Activated T-cell treated with anti-CD3 and anti-CD28 coated beads for 1 hour (primary cell): ENCODE results near the gene OR10H3.
"Not testable (repeated sequence)": the region's sequence is repeated elsewhere in the genome, so short reads cannot be mapped to it uniquely, and the experiment has no call there.

Source experiments
- DNase-seq: peaks from one replicate; pipeline ENCODE4 v3.0.0-alpha.2; 2020; ENCODE audit warnings: low read depth

Gene OR10H3

DNA sequence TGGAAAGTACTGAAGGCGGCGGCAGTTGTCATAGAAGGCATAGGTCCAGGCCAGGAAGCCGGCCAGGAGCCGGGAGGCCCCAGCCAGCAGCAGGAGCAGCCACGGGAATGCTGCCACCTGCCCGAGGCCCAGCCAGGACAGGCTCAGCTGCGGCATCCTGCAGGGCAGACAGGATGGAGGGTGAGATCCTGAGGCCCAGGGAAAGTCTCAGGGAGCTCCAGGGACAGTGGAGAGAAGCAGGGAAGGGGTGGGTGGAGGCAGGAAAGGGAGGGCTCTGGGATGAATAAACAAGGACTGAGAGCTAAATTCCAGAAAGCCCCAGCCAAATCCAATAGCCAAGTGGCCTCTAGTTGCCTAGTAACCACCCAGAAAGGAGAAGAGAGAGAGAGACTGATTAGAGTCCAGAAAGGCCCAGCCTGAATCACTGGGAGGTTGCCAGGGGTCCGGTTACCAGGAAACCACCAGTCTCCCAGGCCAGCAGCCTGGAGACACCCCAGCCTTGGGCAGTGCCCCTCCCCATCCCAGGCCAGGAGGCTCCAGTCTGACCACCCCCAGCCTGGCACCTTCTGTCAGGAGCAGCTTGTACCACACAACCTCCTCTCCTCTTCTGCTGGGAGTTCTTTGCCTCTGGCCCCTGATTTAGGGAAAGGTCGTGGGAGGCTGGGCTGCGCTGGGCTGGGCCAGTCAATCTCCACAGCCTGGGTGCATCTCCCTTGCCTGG is 42.1 kb downstream of the OR10H3 start:
- DNase-seq, result no peak

DNA sequence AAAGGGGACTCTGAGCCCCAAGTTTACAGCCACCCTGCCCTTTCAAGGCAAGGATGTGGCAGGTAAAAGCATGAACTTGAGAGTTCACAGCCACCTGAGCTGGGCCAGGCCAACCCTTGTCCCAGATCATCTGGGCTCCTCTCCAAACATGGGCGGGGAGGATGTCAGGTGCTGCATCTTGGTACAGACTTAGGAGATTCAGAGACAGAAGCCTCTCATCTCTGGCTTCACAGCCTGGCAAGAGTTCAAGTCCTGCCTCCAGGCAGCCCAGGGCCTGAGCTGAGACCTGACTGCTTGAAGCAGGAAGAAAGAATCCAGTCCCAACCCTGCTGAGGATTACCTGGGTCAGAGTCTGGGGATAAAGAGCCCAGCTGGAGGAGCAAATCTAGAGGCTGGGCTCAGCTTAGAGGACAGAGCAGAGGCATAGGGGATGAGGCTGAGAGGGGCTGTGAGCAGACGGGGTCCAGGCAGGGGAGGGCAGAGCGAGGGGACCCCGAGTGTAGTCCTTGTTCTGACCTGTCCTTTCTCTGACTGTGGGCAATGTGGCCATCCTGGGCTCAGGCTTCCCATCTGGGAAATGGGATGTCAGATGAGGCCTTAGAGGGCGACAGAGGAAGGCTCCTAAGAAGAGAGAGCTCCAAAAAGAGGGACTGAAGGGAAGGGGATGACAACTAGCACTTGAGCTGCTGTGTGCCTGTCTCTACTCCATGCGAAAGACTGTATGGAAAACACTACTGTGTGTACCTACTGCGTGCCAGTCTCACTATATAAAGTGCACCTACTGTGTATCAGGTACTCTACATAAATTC is 43.0 kb downstream of the OR10H3 start:
- no peak for DNase-seq

DNA sequence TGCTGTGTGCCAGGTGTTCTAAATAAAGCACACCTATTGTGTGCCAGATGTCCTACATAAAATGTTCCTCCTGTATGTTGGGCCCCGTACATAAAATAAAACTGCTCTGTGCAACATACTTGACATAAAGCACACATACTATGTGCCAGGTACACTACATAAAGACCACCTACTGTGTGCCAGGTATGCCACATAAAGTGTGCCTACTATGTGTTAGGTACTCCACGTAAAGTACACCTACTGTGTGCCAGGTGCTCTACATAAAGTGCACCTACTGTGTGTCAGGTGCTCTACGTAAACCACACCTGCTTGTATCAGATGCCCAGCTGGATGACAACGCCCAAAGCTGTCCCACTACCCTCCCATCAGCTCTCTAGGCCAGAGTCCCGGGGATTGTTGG is 43.9 kb downstream of the OR10H3 start:
- no peak for DNase-seq

DNA sequence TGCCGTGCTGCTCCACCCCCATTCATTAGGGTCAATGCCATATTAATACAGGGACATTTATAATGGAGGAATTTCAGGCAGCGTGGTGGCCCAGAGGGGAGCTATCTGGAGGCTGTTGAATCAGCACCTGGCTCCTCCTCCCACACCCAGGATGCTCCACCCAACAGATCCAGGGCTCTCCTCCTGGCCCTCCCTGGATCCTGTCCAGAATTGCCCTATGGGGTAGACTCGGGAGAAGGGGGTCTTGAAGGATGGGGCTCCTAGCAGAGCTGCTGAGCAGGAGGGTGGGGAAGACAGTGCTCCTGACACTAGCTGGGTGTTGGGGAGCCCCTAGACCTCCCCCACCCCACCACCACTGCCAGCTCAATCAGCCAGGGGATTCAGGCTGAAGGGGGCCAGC is 44.4 kb downstream of the OR10H3 start:
- DNase-seq, result no peak

DNA sequence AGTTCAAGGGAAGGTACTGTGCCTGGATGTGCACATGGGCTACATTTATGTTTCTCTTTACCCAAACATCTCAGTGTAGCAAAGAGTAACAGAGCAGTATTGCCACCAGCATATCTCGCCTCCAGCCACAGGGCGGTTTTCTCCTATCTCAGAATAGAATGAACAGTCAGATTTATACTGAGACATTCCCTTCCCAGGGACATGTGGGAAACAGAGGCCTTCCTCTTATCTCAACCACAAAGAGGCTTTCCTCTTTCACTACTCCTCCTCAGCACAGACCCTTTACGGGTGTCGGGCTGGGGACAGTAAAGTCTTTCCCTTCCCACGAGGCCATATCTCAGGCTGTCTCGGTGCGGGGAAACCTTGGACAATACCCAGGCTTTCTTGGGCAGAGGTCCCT is 45.1 kb downstream of the OR10H3 start:
- not testable (repeated sequence) for DNase-seq

DNA sequence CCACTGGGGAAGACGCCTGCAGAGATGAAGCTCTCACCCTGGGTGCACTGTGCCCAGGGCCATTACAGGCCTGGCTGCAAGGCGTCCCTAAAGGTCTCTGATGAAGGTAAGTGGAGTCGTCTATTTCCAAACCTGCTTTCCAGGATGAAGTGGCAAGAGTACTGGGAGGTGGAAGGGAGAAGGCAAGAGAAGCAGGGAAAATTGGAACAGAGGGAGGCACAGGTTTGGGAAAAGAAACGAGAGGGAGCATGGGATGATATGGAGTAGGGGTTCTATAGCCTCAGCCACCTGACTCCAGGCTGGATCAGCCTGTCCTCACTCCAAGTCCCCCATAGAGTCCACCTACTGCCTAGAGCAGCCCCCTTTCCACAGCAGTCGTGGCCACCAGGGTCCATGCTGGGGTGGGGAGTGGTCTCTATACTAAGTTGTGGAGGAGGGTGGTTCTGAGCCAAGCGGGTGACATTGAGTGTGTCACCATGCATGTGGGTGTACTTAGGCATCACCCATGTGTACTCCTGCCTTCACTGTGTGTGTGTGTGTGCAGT is 49.9 kb downstream of the OR10H3 start, which contains the start of gene OR10H5:
Gene OR10H5 (plus strand): TSS at position 51 of the 545 bp plus-strand sequence. CDS start 6,388 bp downstream, outside the sequence.
- DNase-seq, result no peak

DNA sequence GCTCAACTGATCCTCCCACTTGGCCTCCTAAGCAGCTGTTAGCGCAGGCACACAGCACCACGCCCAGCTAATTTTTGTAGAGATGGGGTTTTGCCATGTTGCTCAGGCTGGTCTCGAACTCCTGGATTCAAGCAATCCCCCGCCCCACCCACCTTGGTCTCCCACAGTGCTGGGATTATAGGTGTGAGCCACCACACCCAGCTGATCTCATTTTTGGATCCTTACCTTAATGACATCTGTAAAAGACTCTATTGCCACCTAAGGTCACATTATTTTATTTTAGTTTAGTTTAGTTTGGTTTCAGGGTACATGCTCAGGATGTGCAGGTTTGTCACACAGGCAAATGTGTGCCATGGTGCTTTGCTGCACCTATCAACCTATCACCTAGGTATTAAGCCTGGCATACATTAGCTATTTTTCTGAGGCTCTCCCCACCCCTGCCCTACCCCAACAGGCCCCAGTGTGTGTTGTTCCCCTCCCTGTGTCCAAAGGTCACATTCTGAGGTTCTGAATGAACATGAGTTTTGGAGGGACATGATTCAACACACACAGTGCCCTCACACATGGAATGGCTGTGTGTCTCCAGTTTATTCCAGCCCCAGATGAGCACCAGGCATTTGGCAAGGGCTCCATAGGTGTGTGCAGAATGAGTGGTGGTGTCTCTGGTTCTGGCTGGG is 50.9 kb downstream of the OR10H3 start:
- no peak for DNase-seq

DNA sequence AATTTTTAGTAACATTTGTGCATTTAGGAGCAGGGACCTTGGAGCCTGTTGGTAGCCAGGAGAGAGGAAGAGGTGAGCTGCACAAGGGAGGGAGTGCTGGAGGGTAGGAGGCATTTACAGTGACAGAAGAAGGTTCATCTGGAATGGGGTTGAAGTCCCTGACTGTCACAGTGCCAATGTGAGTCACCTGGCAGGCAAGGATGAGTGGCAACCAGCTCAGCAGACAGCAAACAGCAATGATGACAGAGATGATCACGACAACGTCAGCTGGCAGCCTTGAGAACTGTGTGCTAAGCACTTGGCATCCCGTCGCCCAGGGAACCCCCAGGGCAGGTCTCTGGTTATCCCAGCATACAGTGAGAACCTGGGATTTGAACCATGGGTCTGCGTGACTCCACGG is 52.3 kb downstream of the OR10H3 start:
- no peak for DNase-seq
